ENCODE data around the gene LIPF. TPM values are rescaled to one million over a fixed set of nuclear protein-coding genes. Genes with fewer than 3 reads are reported as not detected.

The LIPF gene, protein sequence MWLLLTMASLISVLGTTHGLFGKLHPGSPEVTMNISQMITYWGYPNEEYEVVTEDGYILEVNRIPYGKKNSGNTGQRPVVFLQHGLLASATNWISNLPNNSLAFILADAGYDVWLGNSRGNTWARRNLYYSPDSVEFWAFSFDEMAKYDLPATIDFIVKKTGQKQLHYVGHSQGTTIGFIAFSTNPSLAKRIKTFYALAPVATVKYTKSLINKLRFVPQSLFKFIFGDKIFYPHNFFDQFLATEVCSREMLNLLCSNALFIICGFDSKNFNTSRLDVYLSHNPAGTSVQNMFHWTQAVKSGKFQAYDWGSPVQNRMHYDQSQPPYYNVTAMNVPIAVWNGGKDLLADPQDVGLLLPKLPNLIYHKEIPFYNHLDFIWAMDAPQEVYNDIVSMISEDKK
- not detected for total RNA-seq

DNA sequence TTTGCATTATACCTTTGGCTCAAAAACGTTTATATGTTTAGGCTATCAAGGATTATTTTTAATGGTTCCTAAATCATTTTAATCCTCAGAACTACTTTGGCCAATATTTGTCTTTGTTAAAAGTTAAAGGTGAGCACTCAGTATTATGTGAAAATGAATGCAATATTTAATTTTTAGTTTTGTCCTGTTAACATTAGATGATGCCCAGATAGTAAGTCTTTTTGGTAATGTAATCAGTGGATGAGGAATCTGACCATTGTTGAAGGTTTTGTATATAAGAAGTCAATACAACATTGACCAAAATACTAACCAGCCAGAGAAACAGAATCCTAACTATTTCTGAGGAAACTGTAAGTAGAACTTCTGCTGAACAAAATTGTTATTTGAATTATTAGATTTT lies at the start of gene LIPF:
Gene LIPF (plus strand): TSS at position 301 of the 400 bp plus-strand sequence. CDS start 2,856 bp downstream, outside the sequence.
- no peaks in the 10 kb centered on the region for H3K36me3 Mint-ChIP-seq (ENCODE audit: low read depth)
- no peak within 1 kb of the TSS for H3K4me3 Mint-ChIP-seq
- no peak for ATAC-seq (replicated peaks)
- H3K9me3 Mint-ChIP-seq = no peaks in the 10 kb centered on the region
- H3K4me1 Mint-ChIP-seq = no peaks in the 10 kb centered on the region
- peaks cover 6% of the 10 kb centered on the region for H3K27me3 Mint-ChIP-seq
- no peak within 1 kb of the TSS for H3K27ac Mint-ChIP-seq

DNA sequence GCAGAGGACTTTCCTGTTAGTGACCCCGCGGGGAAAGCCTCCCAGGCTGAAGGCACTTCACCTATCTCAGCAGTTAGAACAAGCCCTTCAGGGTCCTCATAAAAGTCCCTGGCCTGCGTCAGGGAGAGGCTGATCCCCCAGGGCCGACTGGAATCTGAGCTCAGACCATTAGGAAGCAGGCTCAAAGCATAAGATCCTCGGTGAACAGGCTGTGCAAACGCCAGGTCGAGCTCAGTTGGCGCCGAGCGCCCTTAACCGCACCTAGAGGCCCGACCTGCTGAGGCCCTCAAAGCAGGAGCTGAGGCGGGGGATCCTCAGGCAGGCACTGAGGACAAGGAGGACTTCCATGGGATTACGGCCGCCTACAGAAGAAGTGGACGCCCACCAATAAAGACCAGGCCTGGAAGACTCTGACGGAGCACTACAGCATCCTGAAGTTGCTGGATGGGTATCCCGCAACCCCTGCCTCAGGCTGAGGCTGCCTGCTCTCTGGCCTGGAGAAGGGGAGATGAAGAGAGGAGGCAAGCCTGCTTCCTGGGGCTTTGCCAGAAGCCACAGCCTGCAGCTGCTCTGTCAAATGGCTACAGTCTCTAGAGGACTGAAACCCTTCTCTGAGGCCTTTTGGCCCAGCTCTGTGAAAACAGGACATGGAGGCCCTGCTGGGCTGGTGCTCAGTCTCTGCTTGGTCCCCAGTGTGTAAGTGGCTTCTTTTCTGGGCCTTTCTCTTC lies 47.8 kb upstream of the LIPF start:
- Mint-ChIP-seq H3K9me3 (no peaks in the 10 kb centered on the region), H3K4me3 (no peak overlapping the region), H3K4me1 (no peaks in the 10 kb centered on the region), H3K27ac (no peak overlapping the region), H3K27me3 (no peaks in the 10 kb centered on the region), H3K36me3 (ENCODE audit: low read depth) (no peaks in the 10 kb centered on the region)
- ATAC-seq (replicated peaks) = no peak

DNA sequence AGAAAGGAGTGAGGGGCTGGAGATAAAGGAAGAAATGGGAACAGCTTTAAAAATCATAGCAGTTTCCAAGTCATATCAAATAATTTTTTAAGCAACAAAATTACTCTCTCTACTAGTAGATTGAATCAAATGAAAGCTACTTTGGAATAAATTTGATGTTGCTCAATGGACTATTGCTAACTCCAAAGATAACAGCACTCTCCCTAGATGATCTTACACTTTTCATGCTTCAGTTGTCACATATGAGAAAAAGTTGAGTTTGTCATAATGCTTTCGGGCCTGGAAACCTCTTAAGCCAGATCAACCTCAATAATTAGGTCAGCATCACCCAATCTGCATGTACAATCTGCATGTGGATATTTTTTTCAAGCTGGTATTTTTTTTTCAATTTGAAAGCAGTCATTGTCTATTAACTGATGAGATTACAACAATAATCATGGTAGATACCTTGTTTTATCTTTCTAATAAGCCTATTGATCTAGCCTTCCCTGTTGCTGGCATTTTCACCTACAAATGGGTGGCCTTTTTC lies 46.4 kb upstream of the LIPF start:
- H3K4me1 Mint-ChIP-seq = no peaks in the 10 kb centered on the region
- no peak for ATAC-seq (replicated peaks)
- no peak overlapping the region for H3K27ac Mint-ChIP-seq
- H3K27me3 Mint-ChIP-seq = no peaks in the 10 kb centered on the region
- no peak overlapping the region for H3K4me3 Mint-ChIP-seq
- no peaks in the 10 kb centered on the region for H3K9me3 Mint-ChIP-seq
- H3K36me3 Mint-ChIP-seq (ENCODE audit: low read depth) = no peaks in the 10 kb centered on the region

DNA sequence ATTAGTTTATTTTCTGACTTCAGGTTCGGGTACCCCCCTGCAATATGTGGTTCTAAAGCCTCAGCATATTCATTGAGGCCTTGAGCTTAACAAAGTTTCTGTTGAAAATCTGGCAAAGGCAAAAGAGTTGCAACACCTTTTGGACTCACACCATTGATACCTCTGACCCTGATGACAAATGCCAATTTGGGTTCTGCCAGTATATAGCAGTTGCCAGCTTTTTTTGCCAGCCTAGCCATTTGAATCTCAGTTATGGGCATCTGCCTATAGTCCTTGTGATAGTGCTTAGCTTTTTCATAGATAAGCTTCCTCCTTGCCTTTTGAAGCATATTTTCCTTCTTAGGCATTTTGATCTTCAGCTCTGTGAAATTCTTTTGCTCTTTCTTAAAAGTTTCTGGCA lies 45.7 kb upstream of the LIPF start:
- Mint-ChIP-seq H3K36me3 (ENCODE audit: low read depth) (no peaks in the 10 kb centered on the region), H3K9me3 (no peaks in the 10 kb centered on the region), H3K4me1 (no peaks in the 10 kb centered on the region), H3K27me3 (no peaks in the 10 kb centered on the region), H3K4me3 (no peak overlapping the region), H3K27ac (no peak overlapping the region)
- no peak for ATAC-seq (replicated peaks)

DNA sequence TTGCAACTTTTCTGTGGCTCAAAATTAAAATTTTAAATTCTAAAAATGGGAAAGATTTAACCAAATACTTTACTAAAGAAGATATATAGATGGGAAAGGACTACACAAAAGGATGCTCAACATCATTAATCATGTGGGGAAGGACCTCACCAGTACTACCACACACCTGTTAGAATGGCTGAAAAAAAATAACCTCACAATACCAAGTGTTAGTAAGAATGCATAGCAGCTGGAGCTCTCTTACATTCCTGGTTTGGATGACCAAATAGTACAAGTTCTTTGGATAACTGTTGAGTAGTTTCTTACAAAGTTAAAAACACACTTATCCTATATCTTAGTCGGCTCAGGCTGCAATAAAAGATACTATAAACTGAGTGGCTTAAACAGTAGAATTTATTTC lies 43.8 kb upstream of the LIPF start:
- H3K27ac Mint-ChIP-seq = no peak overlapping the region
- H3K9me3 Mint-ChIP-seq = no peaks in the 10 kb centered on the region
- no peaks in the 10 kb centered on the region for H3K4me1 Mint-ChIP-seq
- no peaks in the 10 kb centered on the region for H3K36me3 Mint-ChIP-seq (ENCODE audit: low read depth)
- no peak for ATAC-seq (replicated peaks)
- no peaks in the 10 kb centered on the region for H3K27me3 Mint-ChIP-seq
- H3K4me3 Mint-ChIP-seq = no peak overlapping the region

DNA sequence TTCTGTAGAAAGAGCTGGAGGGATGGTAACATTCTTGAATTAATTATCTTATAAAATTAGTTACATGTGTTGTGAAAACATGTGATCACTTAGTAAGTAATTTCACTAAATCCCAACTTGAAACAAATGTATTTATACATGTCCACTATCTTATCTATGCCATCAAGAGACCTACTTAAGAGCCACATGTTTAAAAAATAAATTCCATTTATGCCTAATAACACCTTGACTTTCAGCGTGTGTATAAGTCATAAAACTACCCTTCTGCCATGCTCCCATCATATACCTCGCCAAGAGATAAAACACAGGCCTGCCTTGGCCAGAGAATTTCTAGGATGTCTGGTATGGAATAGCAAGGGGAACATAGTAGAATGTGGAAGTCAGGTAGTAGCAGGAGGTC lies 40.4 kb upstream of the LIPF start:
- H3K4me1 Mint-ChIP-seq = no peaks in the 10 kb centered on the region
- no peak overlapping the region for H3K27ac Mint-ChIP-seq
- no peaks in the 10 kb centered on the region for H3K36me3 Mint-ChIP-seq (ENCODE audit: low read depth)
- no peaks in the 10 kb centered on the region for H3K27me3 Mint-ChIP-seq
- no peak overlapping the region for H3K4me3 Mint-ChIP-seq
- ATAC-seq (replicated peaks) = no peak
- H3K9me3 Mint-ChIP-seq = no peaks in the 10 kb centered on the region

DNA sequence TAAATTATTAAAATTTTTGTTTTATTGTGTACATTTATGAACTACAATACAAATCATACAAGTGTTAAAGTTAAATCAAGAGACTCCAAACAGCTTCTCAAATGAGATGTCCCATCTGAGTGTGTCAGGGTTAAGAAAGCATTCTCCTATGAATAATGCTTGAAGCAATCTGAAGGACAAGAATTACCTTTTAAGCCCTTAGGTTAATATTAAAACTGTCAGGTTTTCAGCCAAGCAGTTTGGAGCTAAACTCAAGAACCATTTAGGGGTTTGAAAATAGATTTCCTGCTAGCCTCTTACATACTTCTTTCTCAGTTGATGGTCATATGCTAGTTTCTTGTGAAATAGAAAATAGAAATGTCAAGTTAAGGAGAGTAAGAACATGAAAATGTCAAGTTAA lies 39.4 kb upstream of the LIPF start:
- Mint-ChIP-seq H3K9me3 (no peaks in the 10 kb centered on the region), H3K4me1 (no peaks in the 10 kb centered on the region), H3K36me3 (ENCODE audit: low read depth) (no peaks in the 10 kb centered on the region), H3K27me3 (no peaks in the 10 kb centered on the region), H3K27ac (no peak overlapping the region), H3K4me3 (no peak overlapping the region)
- no peak for ATAC-seq (replicated peaks)

DNA sequence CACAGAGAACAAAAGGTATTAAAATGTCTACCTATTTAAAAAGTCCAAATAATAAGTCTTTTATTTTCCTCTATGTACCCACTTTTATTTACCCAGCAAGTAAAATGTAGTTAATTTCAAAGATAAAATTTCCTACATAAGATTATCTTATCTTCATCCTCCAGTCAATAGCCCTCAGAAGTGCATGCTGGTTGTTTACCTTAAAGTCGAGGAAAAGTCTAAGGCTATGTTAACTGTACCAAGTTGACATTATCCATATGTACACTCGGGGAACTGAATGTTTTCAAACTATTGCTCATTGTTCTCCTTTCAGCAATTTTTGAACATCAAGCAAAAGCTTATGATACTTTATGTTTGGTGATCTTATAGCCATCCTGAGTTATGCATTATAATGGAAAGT lies 24.1 kb upstream of the LIPF start:
- peaks cover 33% of the 10 kb centered on the region for H3K27me3 Mint-ChIP-seq

DNA sequence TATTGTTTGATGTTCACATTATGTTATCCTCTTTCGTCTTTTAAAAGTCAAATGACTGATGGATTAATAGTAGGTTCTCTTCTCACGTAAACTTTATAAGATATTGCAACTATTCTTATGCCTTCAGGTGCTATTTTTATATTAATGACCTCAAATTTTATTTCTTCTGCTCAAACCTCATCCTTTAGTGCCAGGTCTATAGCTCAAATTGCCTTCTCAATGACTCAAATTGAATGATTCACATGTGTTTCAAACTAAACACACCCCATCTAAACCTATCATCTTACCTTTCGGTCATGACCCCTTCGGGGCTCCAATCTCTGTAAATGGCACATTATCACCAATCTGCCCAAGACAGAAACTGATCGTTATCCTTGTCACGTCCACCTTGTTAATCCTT lies 22.0 kb upstream of the LIPF start:
- no peak overlapping the region for H3K4me3 Mint-ChIP-seq
- no peak overlapping the region for H3K27ac Mint-ChIP-seq
- peaks cover 5% of the 10 kb centered on the region for H3K9me3 Mint-ChIP-seq
- H3K4me1 Mint-ChIP-seq = no peaks in the 10 kb centered on the region
- no peak for ATAC-seq (replicated peaks)
- no peaks in the 10 kb centered on the region for H3K36me3 Mint-ChIP-seq (ENCODE audit: low read depth)
- peaks cover 28% of the 10 kb centered on the region for H3K27me3 Mint-ChIP-seq

More for the DNA sequence above, 24.1 kb upstream of the LIPF start:
- H3K27ac Mint-ChIP-seq = no peak overlapping the region
- no peaks in the 10 kb centered on the region for H3K36me3 Mint-ChIP-seq (ENCODE audit: low read depth)
- H3K4me3 Mint-ChIP-seq = no peak overlapping the region
- peaks cover 5% of the 10 kb centered on the region for H3K9me3 Mint-ChIP-seq
- no peak for ATAC-seq (replicated peaks)
- H3K4me1 Mint-ChIP-seq = no peaks in the 10 kb centered on the region

DNA sequence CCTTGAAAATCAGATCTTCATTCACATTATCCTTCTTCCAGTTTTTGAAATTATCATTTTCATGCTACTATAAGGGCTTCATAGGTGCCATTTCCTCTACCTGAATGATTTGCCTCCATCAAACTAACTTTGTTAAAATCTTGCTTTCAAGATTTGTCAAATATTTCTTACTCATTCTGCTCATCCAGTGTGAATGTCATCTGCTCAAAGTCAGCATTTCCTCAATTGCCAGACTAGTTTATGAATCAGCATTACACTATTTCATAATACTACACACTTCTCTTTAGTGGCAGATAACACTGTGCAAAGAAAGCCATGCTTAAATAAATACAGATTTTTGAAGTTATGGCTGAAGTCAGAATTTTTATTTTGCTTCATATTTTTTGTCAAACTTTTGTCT lies 21.3 kb upstream of the LIPF start:
- Mint-ChIP-seq H3K36me3 (ENCODE audit: low read depth) (no peaks in the 10 kb centered on the region), H3K27ac (no peak overlapping the region), H3K9me3 (peaks cover 5% of the 10 kb centered on the region), H3K27me3 (peaks cover 23% of the 10 kb centered on the region), H3K4me3 (no peak overlapping the region), H3K4me1 (no peaks in the 10 kb centered on the region)
- peak; percentile 48 for ATAC-seq (replicated peaks)

DNA sequence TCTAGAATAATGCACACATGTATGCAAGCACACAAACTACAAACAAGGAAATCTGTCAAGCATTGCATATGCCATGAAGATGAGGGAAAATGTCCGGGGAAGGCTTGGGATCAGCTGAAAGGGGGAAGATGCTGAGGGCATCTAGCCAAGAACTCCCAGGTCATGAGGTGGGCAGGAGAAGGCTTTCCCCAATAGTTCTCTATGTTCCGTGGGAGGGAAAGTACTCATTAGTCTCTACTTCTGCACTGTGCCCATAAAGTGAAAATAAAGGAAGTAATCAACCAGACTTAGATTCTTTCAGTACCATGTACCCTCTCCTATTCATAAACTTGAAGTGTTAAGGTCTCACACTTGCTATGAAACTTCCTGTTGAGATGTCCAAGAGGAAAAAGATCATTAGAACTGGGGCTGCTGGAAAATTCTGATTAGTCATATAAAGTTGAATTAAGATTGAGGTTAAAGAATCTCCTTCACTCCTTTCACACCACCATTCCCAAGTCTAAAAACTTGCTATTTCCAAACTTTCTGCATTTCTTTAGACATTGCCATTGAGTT lies 17.1 kb upstream of the LIPF start:
- H3K9me3 Mint-ChIP-seq = no peaks in the 10 kb centered on the region
- peaks cover 18% of the 10 kb centered on the region for H3K27me3 Mint-ChIP-seq
- no peaks in the 10 kb centered on the region for H3K36me3 Mint-ChIP-seq (ENCODE audit: low read depth)
- no peak for ATAC-seq (replicated peaks)
- H3K4me3 Mint-ChIP-seq = no peak overlapping the region
- no peak overlapping the region for H3K27ac Mint-ChIP-seq
- no peaks in the 10 kb centered on the region for H3K4me1 Mint-ChIP-seq

DNA sequence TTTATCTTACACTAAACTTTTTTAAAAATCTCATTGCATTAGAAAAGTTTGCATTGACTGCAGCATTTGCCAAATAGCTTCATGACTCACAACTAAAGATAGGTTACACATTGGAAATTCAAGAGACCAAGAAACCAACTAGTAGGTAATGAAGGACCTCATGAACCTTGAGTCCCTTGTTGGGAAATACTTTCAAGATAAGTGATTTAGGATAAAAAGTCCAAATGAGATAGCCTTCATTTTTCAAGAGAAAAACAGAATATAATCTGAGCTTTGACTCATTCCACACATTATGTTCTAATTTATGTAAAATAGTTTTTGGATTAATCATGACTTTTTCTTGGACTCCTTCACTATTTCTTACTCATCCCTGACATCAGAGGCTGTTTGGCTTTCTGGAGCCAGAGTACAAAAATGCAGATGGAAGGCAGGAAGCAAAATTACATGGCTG lies 13.1 kb upstream of the LIPF start:
- H3K9me3 Mint-ChIP-seq = no peaks in the 10 kb centered on the region
- no peak overlapping the region for H3K4me3 Mint-ChIP-seq
- H3K36me3 Mint-ChIP-seq (ENCODE audit: low read depth) = no peaks in the 10 kb centered on the region
- H3K27ac Mint-ChIP-seq = no peak overlapping the region
- peaks cover 17% of the 10 kb centered on the region for H3K27me3 Mint-ChIP-seq
- H3K4me1 Mint-ChIP-seq = no peaks in the 10 kb centered on the region
- peak; percentile 49 for ATAC-seq (replicated peaks)

DNA sequence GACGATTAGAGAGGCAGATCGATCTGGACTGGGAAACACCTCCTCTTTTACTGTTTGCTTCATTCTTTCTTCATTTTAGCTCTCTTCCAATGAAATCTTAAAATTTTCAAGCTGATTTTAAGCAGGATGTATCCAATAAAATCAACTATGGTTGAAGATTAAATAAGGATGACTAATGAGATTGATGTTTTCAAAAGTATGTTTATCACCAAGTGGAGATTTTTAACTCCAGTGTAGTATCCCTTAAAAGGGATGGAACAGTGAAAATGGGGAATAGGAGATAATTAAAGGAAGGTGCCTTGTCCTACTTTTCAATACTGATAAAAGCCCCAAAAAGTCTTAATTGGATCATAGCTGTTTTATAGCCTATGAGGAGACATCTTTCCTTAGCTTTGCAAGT lies 11.6 kb upstream of the LIPF start:
- Mint-ChIP-seq H3K27ac (no peak overlapping the region), H3K9me3 (no peaks in the 10 kb centered on the region), H3K4me1 (no peaks in the 10 kb centered on the region), H3K36me3 (ENCODE audit: low read depth) (no peaks in the 10 kb centered on the region), H3K27me3 (peaks cover 10% of the 10 kb centered on the region), H3K4me3 (no peak overlapping the region)
- no peak for ATAC-seq (replicated peaks)

DNA sequence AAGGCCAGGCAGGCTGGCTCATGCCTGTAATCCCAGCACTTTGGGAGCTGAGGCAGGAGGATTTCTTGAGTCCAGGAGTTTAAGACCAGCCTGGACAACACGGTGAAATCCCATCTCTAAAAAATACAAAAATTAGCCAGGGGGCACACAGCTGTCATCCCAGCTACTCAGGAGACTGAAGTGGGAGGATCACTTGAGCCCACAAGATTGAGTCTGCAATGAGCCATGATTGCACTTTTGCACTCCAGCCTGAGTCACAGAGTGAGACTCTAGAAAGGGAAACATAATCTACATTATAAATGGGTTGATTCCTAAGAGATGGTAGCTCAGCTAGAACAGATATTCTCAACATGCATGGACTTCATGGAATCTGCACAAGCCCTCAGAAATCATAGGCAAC lies 6.3 kb upstream of the LIPF start:
- Mint-ChIP-seq H3K4me1 (no peaks in the 10 kb centered on the region), H3K27me3 (peaks cover 10% of the 10 kb centered on the region), H3K4me3 (no peak overlapping the region), H3K9me3 (no peaks in the 10 kb centered on the region), H3K36me3 (ENCODE audit: low read depth) (no peaks in the 10 kb centered on the region), H3K27ac (no peak overlapping the region)
- ATAC-seq (replicated peaks) = peak; percentile 51
